HL-60 (cell line): ENCODE measurements around the gene PTPRG.

Experiments
- DNase-seq, 2 experiments: peaks; one replicate each; pipeline ENCODE4 v3.0.0-alpha.2; 2010 to 2020; ENCODE audit warnings: low read depth in 1 of 2, low spot score in 1 of 2
- H3K27ac ChIP-seq: fragments of 250-450 bp; sonication (Bioruptor Pico); replicated peaks from 2 replicates; pipeline ENCODE4 v1.5.1; 2020; ENCODE audit warnings: mild to moderate bottlenecking, moderate library complexity
- H3K27me3 ChIP-seq: fragments of 250-450 bp; sonication (Bioruptor Pico); 2 replicates; pipeline ENCODE4 v1.5.1; 2021; ENCODE audit warnings: mild to moderate bottlenecking, moderate library complexity; ENCODE audit not compliant: insufficient read depth, poor library complexity, severe bottlenecking
- H3K4me3 ChIP-seq: replicated peaks from 2 replicates; pipeline ENCODE4 v1.5.1; 2011; ENCODE audit warnings: mild to moderate bottlenecking, control low read depth, low read length; ENCODE audit not compliant: insufficient read depth
- CTCF ChIP-seq: IDR thresholded peaks from one replicate; pipeline ENCODE4 v1.5.1; 2011; ENCODE audit warnings: low read length, control low read depth, inconsistent platforms; ENCODE audit not compliant: insufficient read depth
- GABPA ChIP-seq: IDR thresholded peaks from 2 replicates; pipeline ENCODE4 v1.6.1; 2012; ENCODE audit warnings: low read depth
- POLR2AphosphoS5 ChIP-seq: IDR thresholded peaks from 2 replicates; pipeline ENCODE4 v1.6.1; 2012; ENCODE audit warnings: low read depth
- REST ChIP-seq: IDR thresholded peaks from 2 replicates; pipeline ENCODE4 v1.6.1; 2012; ENCODE audit warnings: low read depth; ENCODE audit not compliant: insufficient replicate concordance
- SPI1 ChIP-seq: IDR thresholded peaks from 2 replicates; pipeline ENCODE4 v1.6.1; 2012; ENCODE audit warnings: low read depth, mild to moderate bottlenecking, borderline replicate concordance

The PTPRG gene

GRCh38 chr3:61796911-61797310 lies 235.5 kb downstream of the PTPRG start:
- no peak overlapping the region for H3K27ac ChIP-seq
- no peak for DNase-seq
- TF ChIP-seq GABPA (no peak), CTCF (no peak)
- H3K4me3 ChIP-seq, result no peak overlapping the region
- no peaks in the 10 kb centered on the region for H3K27me3 ChIP-seq

- Histone ChIP-seq H3K27ac (no peak overlapping the region), H3K27me3 (no peaks in the 10 kb centered on the region), H3K4me3 (no peak overlapping the region)
- TF ChIP-seq SPI1, result no peak
- TF ChIP-seq GABPA, result no peak
- no peak for TF ChIP-seq POLR2AphosphoS5
- no peak for TF ChIP-seq REST
- no peak for TF ChIP-seq CTCF
- no peak for DNase-seq
These were observed 241.4 kb downstream of the PTPRG start for GRCh38 chr3:61802772-61803171.

GRCh38 chr3:61803983-61804382 lies 242.6 kb downstream of the PTPRG start:
- Histone ChIP-seq H3K27ac (no peak overlapping the region), H3K27me3 (no peaks in the 10 kb centered on the region), H3K4me3 (no peak overlapping the region)
- DNase-seq, result no peak
- TF ChIP-seq GABPA (no peak), REST (no peak), SPI1 (no peak), CTCF (no peak), POLR2AphosphoS5 (no peak)

GRCh38 chr3:61804782-61805181 lies 243.4 kb downstream of the PTPRG start:
- Histone ChIP-seq H3K27me3 (no peaks in the 10 kb centered on the region), H3K4me3 (no peak overlapping the region), H3K27ac (no peak overlapping the region)
- TF ChIP-seq SPI1 (no peak), CTCF (no peak), REST (no peak), GABPA (no peak), POLR2AphosphoS5 (no peak)
- no peak for DNase-seq
